GM21723 (cell line): ENCODE data around the gene CRMP1.

Source experiments
- ATAC-seq: cut with Tn5 transposase; IDR thresholded peaks from one replicate; pipeline ENCODE4 v1.9.1; 2021; ENCODE audit warnings: mild to moderate bottlenecking, moderate library complexity; ENCODE audit not compliant: unreplicated experiment

CRMP1 gene

GRCh38 chr4:5893004-5893580 is at the start of gene CRMP1:
TSS of gene CRMP1 (minus strand) at chr4:5893086. CDS start at chr4:5892969, 117 bp downstream.
- no peak for ATAC-seq

- no peak for ATAC-seq
Measured at GRCh38 chr4:5941601-5942000, 48.7 kb upstream of the CRMP1 start.

GRCh38 chr4:5940470-5941203 is 47.8 kb upstream of the CRMP1 start:
- no peak for ATAC-seq

- ATAC-seq = no peak
Measured at GRCh38 chr4:5933996-5934831, 41.3 kb upstream of the CRMP1 start.

- ATAC-seq = no peak
Measured at GRCh38 chr4:5933116-5933515, 40.2 kb upstream of the CRMP1 start.

GRCh38 chr4:5932035-5932568 is 39.2 kb upstream of the CRMP1 start:
- ATAC-seq = no peak

- ATAC-seq = no peak
Measured at GRCh38 chr4:5931526-5931925, 38.6 kb upstream of the CRMP1 start.

GRCh38 chr4:5930876-5931275 is 38.0 kb upstream of the CRMP1 start:
- ATAC-seq = no peak

GRCh38 chr4:5930456-5930855 is 37.6 kb upstream of the CRMP1 start:
- ATAC-seq = no peak

GRCh38 chr4:5928844-5929420 is 36.0 kb upstream of the CRMP1 start:
- no peak for ATAC-seq

- ATAC-seq = no peak
Measured at GRCh38 chr4:5928274-5928673, 35.4 kb upstream of the CRMP1 start.

- no peak for ATAC-seq
Measured at GRCh38 chr4:5927747-5928146, 34.9 kb upstream of the CRMP1 start.

- ATAC-seq = no peak
Measured at GRCh38 chr4:5927116-5927515, 34.2 kb upstream of the CRMP1 start.

- no peak for ATAC-seq
Measured at GRCh38 chr4:5926598-5926997, 33.7 kb upstream of the CRMP1 start.

GRCh38 chr4:5925419-5926200 is 32.7 kb upstream of the CRMP1 start:
- ATAC-seq = no peak

GRCh38 chr4:5924461-5925125 is 31.7 kb upstream of the CRMP1 start:
- no peak for ATAC-seq

GRCh38 chr4:5923376-5923775 is 30.5 kb upstream of the CRMP1 start:
- ATAC-seq = no peak

- no peak for ATAC-seq
Measured at GRCh38 chr4:5922556-5922955, 29.7 kb upstream of the CRMP1 start.

GRCh38 chr4:5921981-5922380 is 29.1 kb upstream of the CRMP1 start:
- no peak for ATAC-seq
